Right forelimb (tissue), 1 donor: ENCODE data around the gene GCH1.

Experiments used
- DNase-seq: peaks from one replicate; pipeline ENCODE4 v3.0.0-alpha.2; 2018

GCH1 gene

GRCh38 chr14:54857830-54858269, 44.8 kb downstream of the GCH1 start:
- DNase-seq = no peak

DNA sequence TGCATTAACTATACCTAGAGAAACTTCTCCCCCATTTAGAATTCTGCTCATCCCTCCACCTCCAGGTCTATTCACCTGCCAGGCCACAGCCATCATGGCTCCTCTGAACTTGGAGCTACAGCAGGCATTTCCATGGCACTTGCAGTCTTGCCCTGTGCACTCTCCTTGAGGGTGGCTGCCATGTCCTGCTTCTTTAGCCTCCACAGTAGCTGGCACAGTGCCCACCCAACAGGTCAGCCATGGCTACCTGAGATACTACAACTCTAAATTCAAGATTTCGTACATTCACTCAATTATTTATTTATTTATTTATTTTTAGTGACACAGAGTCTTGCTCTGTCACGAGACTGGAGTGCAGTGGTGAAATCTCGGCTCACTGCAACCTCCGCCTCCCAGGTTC, 46.5 kb downstream of the GCH1 start:
- DNase-seq = no peak

- DNase-seq = no peak
Measured at GRCh38 chr14:54854181-54854580, 48.4 kb downstream of the GCH1 start.

DNA sequence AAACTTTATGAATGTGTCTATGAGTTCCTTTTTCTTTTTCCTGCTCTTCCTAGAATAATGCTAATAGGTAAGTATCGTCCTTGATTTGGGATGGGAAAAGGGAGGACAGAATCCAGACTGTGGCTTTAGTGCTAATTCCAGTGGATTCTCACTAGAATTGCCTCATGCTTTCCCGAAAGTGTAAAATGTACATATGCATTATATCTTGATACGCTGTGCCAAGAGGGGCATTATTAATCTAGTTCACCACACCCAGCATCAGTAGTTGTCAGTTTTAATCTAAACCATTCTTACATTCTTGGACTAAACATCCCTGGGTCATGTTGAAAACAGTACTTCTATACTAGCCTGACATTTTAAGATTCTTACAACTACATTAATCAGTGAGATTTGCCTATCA, 49.3 kb downstream of the GCH1 start:
- no peak for DNase-seq

DNA sequence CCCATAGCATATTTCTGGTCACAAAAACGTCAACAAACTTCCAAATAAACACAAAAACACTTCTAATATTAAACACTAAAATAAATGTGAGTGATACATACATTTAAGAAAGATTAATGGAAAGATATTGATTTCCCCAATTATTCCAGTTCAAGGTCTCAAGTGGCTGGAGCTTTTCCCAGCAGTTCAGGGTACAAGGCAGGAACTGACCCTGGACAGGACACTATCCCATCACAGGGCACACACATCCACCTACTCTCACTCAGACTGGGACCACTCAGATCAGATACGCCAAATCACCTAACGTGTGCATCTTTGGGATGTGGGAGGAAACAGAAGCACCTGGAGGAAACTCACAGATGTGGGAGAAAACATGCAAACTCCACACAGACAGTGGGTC, 50.4 kb downstream of the GCH1 start:
- DNase-seq = no peak

- no peak for DNase-seq
Measured at GRCh38 chr14:54848910-54849309, 53.7 kb downstream of the GCH1 start.

DNA sequence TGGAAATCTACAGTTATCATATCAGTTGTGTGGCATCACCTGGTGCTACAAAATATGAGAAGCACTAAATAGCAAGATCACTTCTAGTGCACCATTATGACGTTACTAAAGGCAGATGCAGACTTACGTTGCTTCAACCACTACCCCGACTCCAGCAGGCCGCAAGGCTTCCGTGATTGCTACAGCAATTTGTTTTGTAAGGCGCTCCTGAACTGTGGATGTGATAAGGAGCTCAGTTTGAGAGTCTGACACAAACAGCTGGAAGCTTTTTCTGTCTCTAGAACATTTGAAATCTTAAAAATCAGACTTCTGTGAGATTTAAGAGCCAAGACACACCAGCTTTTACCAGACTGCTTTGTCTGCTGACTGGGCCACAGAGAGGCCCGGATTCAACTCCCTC, 57.0 kb downstream of the GCH1 start:
- no peak for DNase-seq

- no peak for DNase-seq
Measured at GRCh38 chr14:54844479-54844878, 58.1 kb downstream of the GCH1 start.

GRCh38 chr14:54840798-54841197, 61.8 kb downstream of the GCH1 start:
- DNase-seq = no peak

- no peak for DNase-seq
Measured at GRCh38 chr14:54840336-54840735, 62.3 kb downstream of the GCH1 start.

DNA sequence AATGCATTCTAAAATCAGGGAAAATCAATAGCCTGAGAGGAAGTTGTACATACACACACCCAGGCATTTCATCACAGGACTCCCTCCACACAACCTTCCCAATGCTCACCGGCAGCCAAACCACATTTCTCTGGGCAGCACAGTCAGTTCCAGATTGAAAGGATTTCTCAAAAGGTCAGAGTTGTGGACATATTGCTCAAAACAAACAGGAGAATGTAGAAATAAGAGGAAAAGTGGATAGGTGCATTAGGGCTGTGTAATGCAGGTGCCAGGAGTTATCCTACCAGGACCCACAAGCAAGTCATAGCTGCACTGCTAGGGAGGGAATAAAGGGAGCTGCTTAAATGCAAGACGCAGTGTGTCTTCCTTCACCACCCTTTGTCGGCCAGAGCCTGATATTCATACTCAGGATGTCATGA, 62.9 kb downstream of the GCH1 start:
- DNase-seq = no peak

DNA sequence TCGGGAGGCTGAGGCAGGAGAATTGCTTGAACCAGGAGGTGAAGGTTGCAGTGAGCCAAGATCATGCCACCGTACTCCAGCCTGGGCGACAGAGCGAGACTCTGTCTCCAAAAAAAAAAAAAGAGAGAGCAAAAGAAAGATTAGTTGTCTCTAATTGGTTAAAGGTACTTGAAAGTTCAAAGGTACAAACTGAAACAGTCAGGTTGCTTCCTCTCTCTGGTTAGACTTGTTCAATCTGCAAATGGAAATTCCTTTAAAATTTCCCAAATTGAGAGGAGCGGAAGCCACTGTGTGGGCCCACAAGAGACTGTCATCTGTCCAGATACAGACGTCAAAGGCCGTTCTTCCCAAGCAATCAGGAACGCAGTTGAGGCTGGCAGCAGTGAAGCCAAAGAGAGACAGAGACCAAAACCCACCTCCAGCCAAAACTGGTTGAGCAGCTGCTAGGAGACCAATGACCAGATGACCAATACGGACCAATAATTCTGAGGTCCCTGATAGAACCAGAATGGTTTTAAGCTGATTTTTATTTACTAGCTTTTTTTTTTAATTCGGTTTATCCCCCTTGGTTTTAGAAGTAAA, 63.6 kb downstream of the GCH1 start:
- DNase-seq = no peak

- no peak for DNase-seq
Measured at GRCh38 chr14:54837508-54838149, 65.0 kb downstream of the GCH1 start.

GRCh38 chr14:54836231-54836630, 66.4 kb downstream of the GCH1 start:
- no peak for DNase-seq

DNA sequence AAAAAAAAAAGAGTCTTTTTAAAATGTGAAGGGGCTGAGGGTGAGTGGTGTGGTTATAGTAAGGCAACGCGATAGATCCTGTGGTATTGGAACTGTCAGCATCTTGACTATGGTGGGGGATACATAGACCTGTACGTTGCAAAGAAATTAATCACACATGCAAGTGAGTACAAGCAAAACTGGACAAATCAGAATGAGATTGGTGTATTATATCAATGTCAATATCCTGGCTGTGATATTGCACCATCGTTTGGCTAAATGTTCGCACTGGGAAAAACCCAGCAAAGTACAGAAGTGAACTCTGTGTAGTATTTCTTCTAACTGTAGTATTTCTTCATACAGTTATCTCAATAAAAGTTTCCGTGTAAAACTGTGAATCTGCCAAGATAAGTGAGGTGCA, 67.9 kb downstream of the GCH1 start:
- DNase-seq = no peak

- DNase-seq = no peak
Measured at GRCh38 chr14:54834081-54834480, 68.5 kb downstream of the GCH1 start.

DNA sequence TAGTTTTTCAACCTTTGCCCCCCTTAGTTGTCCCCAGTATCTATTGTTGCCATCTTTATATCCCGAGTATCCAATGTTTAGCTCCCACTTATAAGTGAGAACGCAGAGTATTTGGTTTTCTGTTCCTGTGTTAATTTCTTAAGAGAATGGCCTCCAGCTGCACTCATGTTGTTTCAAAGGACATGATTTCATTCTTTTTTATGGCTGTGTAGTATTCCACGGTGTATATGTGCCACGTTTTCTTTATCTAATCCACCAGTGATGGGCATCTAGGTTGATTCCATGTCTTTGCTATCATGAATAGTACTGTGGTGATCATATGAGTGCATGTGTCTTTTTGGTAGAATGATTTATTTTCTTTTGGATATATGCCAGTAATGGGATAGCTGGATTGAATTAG, 72.0 kb downstream of the GCH1 start:
- DNase-seq = no peak

DNA sequence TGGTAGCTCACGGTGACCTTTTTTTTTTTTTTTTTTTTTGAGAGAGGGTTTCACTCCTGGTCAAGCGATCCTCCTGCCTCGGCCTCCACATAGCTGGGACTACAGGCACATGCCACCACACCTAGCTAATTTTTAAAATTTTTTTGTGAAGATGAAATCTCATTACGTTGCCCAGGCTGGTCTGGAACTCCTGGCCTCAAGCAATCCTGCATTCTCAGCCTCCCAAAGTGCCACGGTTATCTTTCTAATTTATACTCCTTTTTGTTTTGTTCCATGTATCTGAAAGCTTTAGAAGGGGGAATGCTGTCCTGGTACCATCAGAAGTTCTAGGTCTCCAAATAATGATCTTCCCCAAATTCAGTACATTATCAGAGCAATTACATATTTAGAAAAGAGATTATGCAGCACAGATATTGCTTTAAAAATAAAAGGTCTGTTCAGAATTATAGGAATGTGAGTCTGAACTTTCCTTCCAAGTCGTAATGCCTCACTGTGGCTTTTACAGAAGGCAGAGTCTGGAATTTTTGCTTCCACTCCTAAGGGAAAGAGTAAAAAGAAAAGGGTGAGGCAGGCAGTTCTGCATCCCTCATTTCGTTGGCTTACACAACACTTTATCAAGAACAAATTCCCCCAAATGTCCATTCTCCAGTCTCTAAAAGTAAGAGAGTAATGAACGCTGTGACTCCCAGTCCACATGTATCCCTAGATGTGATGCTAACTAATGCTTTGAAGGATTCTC, 73.0 kb downstream of the GCH1 start:
- no peak for DNase-seq

- DNase-seq = no peak
Measured at GRCh38 chr14:54828037-54828436, 74.6 kb downstream of the GCH1 start.

GRCh38 chr14:54823757-54824549, 78.7 kb downstream of the GCH1 start:
- DNase-seq = no peak

GRCh38 chr14:54822685-54823084, 79.9 kb downstream of the GCH1 start:
- no peak for DNase-seq

DNA sequence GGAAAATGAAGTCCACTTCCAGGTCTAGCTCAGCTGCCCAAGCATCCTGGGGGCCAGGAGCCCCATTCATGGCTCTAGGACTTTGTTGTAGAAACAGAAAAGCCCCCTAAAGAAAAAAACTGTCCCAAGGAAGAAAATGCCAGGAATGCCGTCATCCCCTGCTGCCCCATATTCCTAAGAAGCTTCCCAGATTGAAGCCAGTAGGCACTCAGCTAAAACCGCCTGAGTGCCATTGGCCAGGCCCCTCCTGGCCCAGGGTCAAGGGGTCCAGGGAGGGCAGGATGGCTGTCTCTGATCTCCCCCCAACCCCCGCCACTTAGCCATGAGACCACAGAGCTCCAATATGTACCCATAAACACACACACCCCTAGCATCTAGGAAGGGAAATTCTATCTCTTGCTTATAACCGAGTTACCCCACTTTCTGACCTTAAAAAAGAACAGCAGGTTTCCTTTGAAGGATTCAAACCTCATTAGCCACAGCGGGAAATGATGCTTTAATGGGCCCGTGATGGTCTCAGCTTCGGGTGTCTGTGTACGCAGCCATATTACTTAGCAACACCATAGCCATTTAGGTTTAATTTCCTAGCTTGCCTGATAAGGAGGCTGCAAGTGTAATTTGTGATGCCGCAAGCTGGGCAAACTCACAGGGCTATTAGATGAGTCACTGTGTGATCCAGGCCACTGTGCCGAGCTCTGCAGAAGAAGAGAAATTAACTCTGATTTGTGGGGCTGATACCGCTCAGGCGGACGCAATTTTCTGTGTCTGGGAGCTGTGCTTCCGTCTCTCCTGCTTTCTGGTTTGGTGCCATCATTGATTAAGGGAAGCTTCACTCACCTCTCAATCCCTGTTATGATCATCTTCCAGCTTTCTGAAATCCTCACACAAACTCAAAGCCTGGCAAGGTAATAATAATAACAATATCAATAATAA, 84.2 kb downstream of the GCH1 start:
- DNase-seq = no peak
